Common myeloid progenitor, CD34-positive (primary cell): Measurements from ENCODE around the gene MEGF6.

Experiments
- CTCF ChIA-PET: fragments of 350-600 bp; sonication (Branson Sonifier 250); formaldehyde crosslinking; loops from one replicate; lab custom pipeline; 2021; ENCODE audit warnings: antibody characterized with exemption; lab: Charles Lee
- POLR2A ChIA-PET: fragments of 350-600 bp; sonication (Branson Sonifier 250); formaldehyde crosslinking; loops from one replicate; lab custom pipeline; 2021; ENCODE audit warnings: antibody characterized with exemption; lab: Charles Lee
- DNase-seq, 3 donors: peaks; one replicate each; pipeline versions ENCODE4 v3.0.0 to v3.0.0-alpha.2; 2013
- H3K27ac ChIP-seq, 2 experiments: 1 replicate in 1 of 2; 2 replicates in 1 of 2; pipeline ENCODE4 v1.7.0; 2013; ENCODE audit warnings: inconsistent platforms in 2 of 2, low read length in 2 of 2, mild to moderate bottlenecking in 2 of 2, low read depth in 1 of 2, moderate library complexity in 1 of 2; ENCODE audit not compliant: severe bottlenecking in 2 of 2, insufficient read depth in 1 of 2, poor library complexity in 1 of 2
- H3K27me3 ChIP-seq, 5 experiments: replicated peaks in 2 of 5; 1 replicate in 3 of 5; 2 replicates in 2 of 5; pipeline versions ENCODE4 v1.6.1 to v1.7.0; 2013; ENCODE audit warnings: low read length in 4 of 5, mild to moderate bottlenecking in 2 of 5, moderate library complexity in 2 of 5, inconsistent platforms in 1 of 5; ENCODE audit not compliant: insufficient read depth in 5 of 5, control insufficient read depth in 4 of 5
- H3K36me3 ChIP-seq, 4 experiments: 1 replicate in 2 of 4; 2 replicates in 2 of 4; pipeline versions ENCODE4 v1.6.1 to v1.7.0; 2013; ENCODE audit warnings: low read length in 3 of 4, control low read depth in 1 of 4, mild to moderate bottlenecking in 1 of 4; ENCODE audit not compliant: control insufficient read depth in 4 of 4, insufficient read depth in 4 of 4
- H3K4me1 ChIP-seq, 4 experiments: 1 replicate in 3 of 4; 2 replicates in 1 of 4; pipeline versions ENCODE4 v1.6.1 to v1.7.1; 2013; ENCODE audit warnings: low read length in 3 of 4, mild to moderate bottlenecking in 3 of 4, control low read depth in 1 of 4, inconsistent platforms in 1 of 4, moderate library complexity in 1 of 4; ENCODE audit not compliant: control insufficient read depth in 4 of 4, insufficient read depth in 4 of 4; ENCODE audit errors: control extremely low read depth in 1 of 4
- H3K4me3 ChIP-seq, 7 experiments: 1 replicate in 4 of 7; 2 replicates in 3 of 7; pipeline versions ENCODE4 v1.5.1 to v1.7.0; 2013; ENCODE audit warnings: mild to moderate bottlenecking in 7 of 7, low read length in 6 of 7, moderate library complexity in 6 of 7, inconsistent platforms in 2 of 7, low read depth in 2 of 7, control low read depth in 1 of 7; ENCODE audit not compliant: insufficient read depth in 4 of 7, control insufficient read depth in 1 of 7; ENCODE audit errors: extremely low read depth in 1 of 7
- H3K9me3 ChIP-seq, 5 experiments: 1 replicate in 4 of 5; 2 replicates in 1 of 5; pipeline versions ENCODE4 v1.6.1 to v1.7.1; 2013; ENCODE audit warnings: low read length in 4 of 5, mild to moderate bottlenecking in 2 of 5, inconsistent platforms in 1 of 5, low read depth in 1 of 5, moderate library complexity in 1 of 5; ENCODE audit not compliant: control insufficient read depth in 4 of 5, insufficient read depth in 2 of 5; ENCODE audit errors: control extremely low read depth in 1 of 5
- WGBS: methylation state at CpG from one replicate; pipeline ENCODE4 v1.1.5; 2013; ENCODE audit not compliant: insufficient coverage; 5-methylcytosine and 5-hydroxymethylcytosine counted together

The MEGF6 gene

DNA sequence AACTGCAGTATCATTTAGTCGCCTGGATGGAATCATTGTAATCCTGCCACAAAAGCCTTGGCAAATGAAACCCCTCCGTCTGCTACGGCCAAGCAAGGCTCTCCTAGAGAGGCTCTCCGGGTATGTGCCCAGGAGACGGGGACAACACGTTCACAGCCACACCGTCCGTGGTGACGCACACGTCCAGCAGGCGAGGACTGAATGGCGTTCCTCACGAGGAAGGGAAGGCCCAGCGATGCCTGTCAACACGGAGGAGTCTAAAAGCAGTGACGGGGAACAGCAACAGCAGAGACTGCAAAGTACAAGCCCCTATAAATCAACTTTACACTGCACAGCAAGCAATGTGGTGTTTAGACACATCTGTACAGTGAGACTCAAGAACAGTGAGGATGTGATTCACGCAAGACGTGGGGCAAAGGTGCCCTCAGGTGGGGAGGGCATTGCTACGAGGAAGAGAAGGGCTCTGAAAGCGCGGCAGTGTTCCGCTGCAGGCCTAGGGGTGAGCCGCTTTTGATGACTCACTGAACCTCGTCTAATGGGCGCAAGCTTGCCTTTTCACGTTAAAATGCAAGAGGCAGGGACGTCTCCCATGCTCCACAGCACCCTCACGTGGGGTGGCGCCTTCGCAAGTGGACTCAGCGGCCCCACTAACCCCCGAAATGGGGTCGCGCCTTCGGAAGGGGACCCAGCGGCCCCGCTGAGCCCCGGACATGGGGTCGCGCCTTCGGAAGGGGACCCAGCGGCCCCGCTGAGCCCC is 31.8 kb upstream of the MEGF6 start:
- H3K36me3 ChIP-seq, result peaks cover 7 to 57% (median 45%) of the 10 kb centered on the region in 4 experiments

GRCh38 chr1:3641816-3642215 is 30.5 kb upstream of the MEGF6 start:
- Histone ChIP-seq H3K27me3 (no peaks in the 10 kb centered on the region), H3K4me1 (no peaks in the 10 kb centered on the region), H3K4me3 (no peak overlapping the region), H3K36me3 (peaks cover 7 to 64% (median 46%) of the 10 kb centered on the region in 4 experiments), H3K9me3 (no peaks in the 10 kb centered on the region), H3K27ac (no peak overlapping the region)
- POLR2A ChIA-PET, result no interaction called here
- no peak for DNase-seq
- WGBS, result 100% methylated on average over 2 of the region's 11 CpGs
- CTCF ChIA-PET, result interaction anchor here (1.2 kb wide), 1 partner anchor 27 kb away, joined by 3 read pairs; no protein-coding TSS in a partner anchor

More for the DNA sequence above, 31.8 kb upstream of the MEGF6 start:
- no peaks in the 10 kb centered on the region for H3K4me1 ChIP-seq
- no peak for DNase-seq
- POLR2A ChIA-PET, result no interaction called here
- no peak overlapping the region for H3K4me3 ChIP-seq
- CTCF ChIA-PET, result no interaction called here
- no peak overlapping the region for H3K27ac ChIP-seq
- H3K9me3 ChIP-seq, result no peaks in the 10 kb centered on the region
- no peaks in the 10 kb centered on the region for H3K27me3 ChIP-seq
- WGBS, result 98% methylated on average over 28 of the region's 43 CpGs

GRCh38 chr1:3641046-3641760 is 29.9 kb upstream of the MEGF6 start:
- CTCF ChIA-PET, result interaction anchor here (1.2 kb wide), 1 partner anchor 28 kb away, joined by 3 read pairs; no protein-coding TSS in a partner anchor
- H3K36me3 ChIP-seq, result peaks cover 9 to 64% (median 45%) of the 10 kb centered on the region in 4 experiments

GRCh38 chr1:3640121-3640837 is 29.0 kb upstream of the MEGF6 start:
- ChIA-PET POLR2A (no interaction called here), CTCF (no interaction called here)
- H3K4me3 ChIP-seq, result no peak overlapping the region

More at GRCh38 chr1:3641046-3641760, 29.9 kb upstream of the MEGF6 start:
- POLR2A ChIA-PET, result no interaction called here
- Histone ChIP-seq H3K27me3 (no peaks in the 10 kb centered on the region), H3K9me3 (no peaks in the 10 kb centered on the region), H3K27ac (no peak overlapping the region), H3K4me1 (no peaks in the 10 kb centered on the region), H3K4me3 (no peak overlapping the region)
- DNase-seq, result no peak
- 97% methylated on average over 21 of the region's 26 CpGs for WGBS

GRCh38 chr1:3639397-3639911 is 28.1 kb upstream of the MEGF6 start:
- DNase-seq, result no peak
- POLR2A ChIA-PET, result no interaction called here
- H3K27me3 ChIP-seq, result no peaks in the 10 kb centered on the region
- no peaks in the 10 kb centered on the region for H3K9me3 ChIP-seq
- WGBS, result 96% methylated on average over 21 of the region's 23 CpGs
- CTCF ChIA-PET, result no interaction called here
- H3K4me3 ChIP-seq, result no peak overlapping the region
- no peaks in the 10 kb centered on the region for H3K4me1 ChIP-seq
- H3K36me3 ChIP-seq, result peaks cover 9 to 66% (median 38%) of the 10 kb centered on the region in 4 experiments
- H3K27ac ChIP-seq, result no peak overlapping the region

More at GRCh38 chr1:3640121-3640837, 29.0 kb upstream of the MEGF6 start:
- H3K27me3 ChIP-seq, result no peaks in the 10 kb centered on the region
- no peaks in the 10 kb centered on the region for H3K4me1 ChIP-seq
- no peaks in the 10 kb centered on the region for H3K9me3 ChIP-seq
- DNase-seq, result no peak
- no peak overlapping the region for H3K27ac ChIP-seq
- H3K36me3 ChIP-seq, result peaks cover 9 to 66% (median 40%) of the 10 kb centered on the region in 4 experiments
- WGBS, result 94% methylated on average over 30 of the region's 36 CpGs

DNA sequence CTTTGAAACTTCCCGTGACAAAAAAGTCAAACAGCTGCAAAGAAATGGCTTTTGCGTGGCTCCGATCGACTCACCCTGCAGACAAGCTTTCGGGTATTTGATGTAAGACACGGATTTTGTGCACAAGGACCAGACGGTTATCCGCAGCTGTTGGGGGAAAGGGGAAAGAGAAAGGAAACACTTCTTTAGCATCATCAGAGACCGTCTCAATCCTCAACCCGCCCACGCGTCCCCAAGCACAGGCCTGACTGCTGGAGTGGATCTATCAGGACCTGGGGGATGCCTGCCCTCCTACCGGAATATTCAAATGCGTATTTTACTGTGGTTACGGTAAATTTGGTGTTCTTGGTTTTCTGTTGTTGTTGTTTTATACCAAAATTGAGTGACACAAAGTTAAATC is 27.4 kb upstream of the MEGF6 start:
- POLR2A ChIA-PET, result no interaction called here
- DNase-seq, result no peak
- CTCF ChIA-PET, result interaction anchor here (1.1 kb wide), 1 partner anchor 9 kb away, joined by 3 read pairs; no protein-coding TSS in a partner anchor

More for the DNA sequence above, 27.4 kb upstream of the MEGF6 start:
- H3K36me3 ChIP-seq, result peaks cover 12 to 72% (median 43%) of the 10 kb centered on the region in 4 experiments
- H3K4me1 ChIP-seq, result no peaks in the 10 kb centered on the region
- H3K4me3 ChIP-seq, result no peak overlapping the region
- no peaks in the 10 kb centered on the region for H3K27me3 ChIP-seq
- no peak overlapping the region for H3K27ac ChIP-seq
- H3K9me3 ChIP-seq, result no peaks in the 10 kb centered on the region
- WGBS, result 96% methylated on average over 14 of the region's 15 CpGs
